Liver (tissue), 9 donors: Measurements from ENCODE around the gene TRPM1. TPM values are rescaled to one million over a fixed set of nuclear protein-coding genes. Genes with fewer than 3 reads are reported as not detected.

Experiments used
- DNase-seq: peaks from one replicate; pipeline ENCODE4 v3.0.0-alpha.2; 2017; ENCODE audit warnings: low spot score
- H3K27ac ChIP-seq, 2 donors: one replicate each; pipeline ENCODE4 v1.7.0; 2013; ENCODE audit warnings: inconsistent platforms in 2 of 2, low read length in 2 of 2, control low read depth in 1 of 2, low read depth in 1 of 2, mild to moderate bottlenecking in 1 of 2
- H3K27me3 ChIP-seq, 4 donors: one replicate each; pipeline versions ENCODE4 v1.6.1 to v1.7.0; 2013; ENCODE audit warnings: low read length in 3 of 4, inconsistent platforms in 1 of 4, mild to moderate bottlenecking in 1 of 4, moderate library complexity in 1 of 4; ENCODE audit not compliant: control insufficient read depth in 4 of 4, insufficient read depth in 4 of 4
- H3K36me3 ChIP-seq, 4 donors: one replicate each; pipeline versions ENCODE4 v1.6.1 to v1.7.0; 2013; ENCODE audit warnings: low read length in 3 of 4, mild to moderate bottlenecking in 3 of 4, low read depth in 1 of 4, moderate library complexity in 1 of 4; ENCODE audit not compliant: control insufficient read depth in 4 of 4, insufficient read depth in 3 of 4
- H3K4me1 ChIP-seq, 4 donors: one replicate each; pipeline versions ENCODE4 v1.6.1 to v1.7.0; 2013; ENCODE audit warnings: low read length in 3 of 4, mild to moderate bottlenecking in 3 of 4, moderate library complexity in 1 of 4; ENCODE audit not compliant: control insufficient read depth in 4 of 4, insufficient read depth in 4 of 4
- H3K4me3 ChIP-seq, 3 donors: one replicate each; pipeline versions ENCODE4 v1.6.1 to v1.7.0; 2013; ENCODE audit warnings: low read length in 3 of 3, control low read depth in 1 of 3, low read depth in 1 of 3, mild to moderate bottlenecking in 1 of 3
- H3K9ac ChIP-seq, 2 donors: one replicate each; pipeline ENCODE4 v1.7.0; 2013; ENCODE audit warnings: low read length in 2 of 2, mild to moderate bottlenecking in 2 of 2, moderate library complexity in 2 of 2, control low read depth in 1 of 2, low read depth in 1 of 2
- H3K9me3 ChIP-seq, 4 donors: one replicate each; pipeline versions ENCODE4 v1.6.1 to v1.7.0; 2013; ENCODE audit warnings: low read length in 3 of 4; ENCODE audit not compliant: control insufficient read depth in 4 of 4
- EGR1 ChIP-seq, 2 donors: IDR thresholded peaks; 2 replicates each; pipeline ENCODE4 v1.6.1; 2016 to 2018; ENCODE audit warnings: antibody characterized with exemption in 2 of 2, low read depth in 2 of 2
- FOXA1 ChIP-seq: IDR thresholded peaks from 2 replicates; pipeline ENCODE4 v1.6.1; 2016; ENCODE audit warnings: antibody characterized with exemption
- FOXA2 ChIP-seq: IDR thresholded peaks from 2 replicates; pipeline ENCODE4 v1.6.1; 2016; ENCODE audit warnings: antibody characterized with exemption
- GABPA ChIP-seq, 2 donors: IDR thresholded peaks in 1 of 2; conservative IDR thresholded peaks in 1 of 2; 2 replicates each; pipeline ENCODE4 v1.6.1; 2016; ENCODE audit warnings: antibody characterized with exemption in 2 of 2, mild to moderate bottlenecking in 1 of 2, moderate library complexity in 1 of 2
- HNF4A ChIP-seq, 2 donors: conservative IDR thresholded peaks; 2 replicates each; pipeline ENCODE4 v1.6.1; 2016; ENCODE audit warnings: antibody characterized with exemption in 2 of 2, mild to moderate bottlenecking in 2 of 2
- HNF4G ChIP-seq: IDR thresholded peaks from 2 replicates; pipeline ENCODE4 v1.6.1; 2016; ENCODE audit warnings: antibody characterized with exemption
- JUND ChIP-seq, 2 donors: IDR thresholded peaks; 2 replicates each; pipeline ENCODE4 v1.6.1; 2016; ENCODE audit warnings: antibody characterized with exemption in 2 of 2
- NR2F2 ChIP-seq: IDR thresholded peaks from 2 replicates; pipeline ENCODE4 v1.6.1; 2016; ENCODE audit warnings: antibody characterized with exemption
- RAD21 ChIP-seq, 2 donors: IDR thresholded peaks; 2 replicates each; pipeline ENCODE4 v1.6.1; 2016; ENCODE audit warnings: antibody characterized with exemption in 2 of 2, mild to moderate bottlenecking in 2 of 2
- RXRA ChIP-seq, 2 donors: IDR thresholded peaks; 2 replicates each; pipeline ENCODE4 v1.6.1; 2017 to 2018; ENCODE audit warnings: antibody characterized with exemption in 2 of 2, mild to moderate bottlenecking in 1 of 2
- SP1 ChIP-seq: IDR thresholded peaks from 2 replicates; pipeline ENCODE4 v1.6.1; 2018; ENCODE audit warnings: antibody characterized with exemption, mild to moderate bottlenecking
- TAF1 ChIP-seq: conservative IDR thresholded peaks from 2 replicates; pipeline ENCODE4 v1.6.1; 2016; ENCODE audit warnings: antibody characterized with exemption, mild to moderate bottlenecking
- WGBS: extraction: QIAGEN DNeasy Blood & Tissue Kit; methylation state at CpG from one replicate; pipeline ENCODE4 v1.1.7; 2013; 5-methylcytosine and 5-hydroxymethylcytosine counted together
- polyA plus RNA-seq, 2 donors: library from polyadenylated mRNA; stranded (reverse) in 1 of 2; unstranded in 1 of 2; fragments of 200-250 nt in 1 of 2; fragments of >200 nt in 1 of 2; fragmentation: Nextera tagmentation in 1 of 2; extraction: Ambion mirVana in 1 of 2; gene quantifications; one replicate each; pipeline versions ENCODE4 v1.2.1 to v1.2.3, GENCODE V29; 2013 to 2015
- total RNA-seq, 2 donors: library from RNA; depleted of rRNA; stranded (reverse); fragments of >200 nt; gene quantifications; one replicate each; pipeline ENCODE4 v1.2.3, GENCODE V29; 2014
- TF ChIP-seq, protein P1 (sequence below): IDR thresholded peaks from 2 replicates; pipeline ENCODE4 v1.6.1; 2016; ENCODE audit warnings: antibody characterized with exemption
- TF ChIP-seq, protein P2 (sequence below): IDR thresholded peaks from 2 replicates; pipeline ENCODE4 v1.6.1; 2016; ENCODE audit warnings: antibody characterized with exemption
- TF ChIP-seq, protein P3 (sequence below): IDR thresholded peaks from 2 replicates; pipeline ENCODE4 v1.6.1; 2016; ENCODE audit warnings: antibody characterized with exemption
- TF ChIP-seq, protein P4 (sequence below): fragments of 150-350 bp; IDR thresholded peaks from 2 replicates; pipeline ENCODE4 v1.5.1; 2017; ENCODE audit warnings: improper control_type of control experiment, low read depth, low read length; ENCODE audit not compliant: missing input control
- TF ChIP-seq, protein P5 (sequence below): IDR thresholded peaks from 2 replicates; pipeline ENCODE4 v1.6.1; 2016; ENCODE audit warnings: antibody characterized with exemption, mild to moderate bottlenecking
- donor health status: healthy.
- donor health status: healthy.
- donor health status: healthy.
- donor health status: healthy.
- donor health status: healthy.

Gene TRPM1
- total and polyA plus RNA-seq, 4 donors, result not detected

DNA sequence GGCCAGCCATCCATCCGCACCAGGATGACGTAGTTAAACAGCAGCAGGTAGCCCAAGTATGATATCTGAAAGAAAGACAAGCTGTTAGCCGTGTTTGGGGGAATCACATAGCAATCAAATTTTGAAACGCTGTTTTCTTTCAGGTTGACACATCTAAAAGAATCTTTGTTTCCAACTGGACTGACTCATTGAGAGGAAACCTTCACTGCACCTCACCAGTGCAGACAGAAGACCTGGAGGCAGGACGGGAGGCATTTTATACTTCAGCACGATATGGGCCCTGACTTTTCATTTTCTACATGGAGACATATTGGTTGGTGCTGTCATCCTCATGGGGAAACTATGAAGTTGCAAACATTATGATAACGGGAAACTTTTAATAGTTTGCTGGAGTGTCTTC, 65.9 kb downstream of the TRPM1 start:
- TF ChIP-seq, protein P1, sequence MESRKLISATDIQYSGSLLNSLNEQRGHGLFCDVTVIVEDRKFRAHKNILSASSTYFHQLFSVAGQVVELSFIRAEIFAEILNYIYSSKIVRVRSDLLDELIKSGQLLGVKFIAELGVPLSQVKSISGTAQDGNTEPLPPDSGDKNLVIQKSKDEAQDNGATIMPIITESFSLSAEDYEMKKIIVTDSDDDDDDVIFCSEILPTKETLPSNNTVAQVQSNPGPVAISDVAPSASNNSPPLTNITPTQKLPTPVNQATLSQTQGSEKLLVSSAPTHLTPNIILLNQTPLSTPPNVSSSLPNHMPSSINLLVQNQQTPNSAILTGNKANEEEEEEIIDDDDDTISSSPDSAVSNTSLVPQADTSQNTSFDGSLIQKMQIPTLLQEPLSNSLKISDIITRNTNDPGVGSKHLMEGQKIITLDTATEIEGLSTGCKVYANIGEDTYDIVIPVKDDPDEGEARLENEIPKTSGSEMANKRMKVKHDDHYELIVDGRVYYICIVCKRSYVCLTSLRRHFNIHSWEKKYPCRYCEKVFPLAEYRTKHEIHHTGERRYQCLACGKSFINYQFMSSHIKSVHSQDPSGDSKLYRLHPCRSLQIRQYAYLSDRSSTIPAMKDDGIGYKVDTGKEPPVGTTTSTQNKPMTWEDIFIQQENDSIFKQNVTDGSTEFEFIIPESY, result no peak
- TF ChIP-seq HNF4A (conservative IDR thresholded peaks at IDR 0.05) (no peak), RAD21 (IDR thresholded peaks at IDR 0.05) (no peak), FOXA2 (no peak), TAF1 (no peak), SP1 (no peak), EGR1 (IDR thresholded peaks at IDR 0.05; ENCODE audit: low read depth in 2 of 2) (no peak), NR2F2 (no peak), HNF4G (no peak), GABPA (IDR thresholded peaks at IDR 0.05 in 1 of 2, conservative IDR thresholded peaks at IDR 0.05 in 1 of 2) (no peak), FOXA1 (no peak), RXRA (IDR thresholded peaks at IDR 0.05) (no peak), JUND (IDR thresholded peaks at IDR 0.05) (no peak)
- TF ChIP-seq, protein P2, sequence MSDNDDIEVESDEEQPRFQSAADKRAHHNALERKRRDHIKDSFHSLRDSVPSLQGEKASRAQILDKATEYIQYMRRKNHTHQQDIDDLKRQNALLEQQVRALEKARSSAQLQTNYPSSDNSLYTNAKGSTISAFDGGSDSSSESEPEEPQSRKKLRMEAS, result no peak
- TF ChIP-seq, protein P3, sequence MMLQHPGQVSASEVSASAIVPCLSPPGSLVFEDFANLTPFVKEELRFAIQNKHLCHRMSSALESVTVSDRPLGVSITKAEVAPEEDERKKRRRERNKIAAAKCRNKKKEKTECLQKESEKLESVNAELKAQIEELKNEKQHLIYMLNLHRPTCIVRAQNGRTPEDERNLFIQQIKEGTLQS, result no peak
- TF ChIP-seq, protein P4, sequence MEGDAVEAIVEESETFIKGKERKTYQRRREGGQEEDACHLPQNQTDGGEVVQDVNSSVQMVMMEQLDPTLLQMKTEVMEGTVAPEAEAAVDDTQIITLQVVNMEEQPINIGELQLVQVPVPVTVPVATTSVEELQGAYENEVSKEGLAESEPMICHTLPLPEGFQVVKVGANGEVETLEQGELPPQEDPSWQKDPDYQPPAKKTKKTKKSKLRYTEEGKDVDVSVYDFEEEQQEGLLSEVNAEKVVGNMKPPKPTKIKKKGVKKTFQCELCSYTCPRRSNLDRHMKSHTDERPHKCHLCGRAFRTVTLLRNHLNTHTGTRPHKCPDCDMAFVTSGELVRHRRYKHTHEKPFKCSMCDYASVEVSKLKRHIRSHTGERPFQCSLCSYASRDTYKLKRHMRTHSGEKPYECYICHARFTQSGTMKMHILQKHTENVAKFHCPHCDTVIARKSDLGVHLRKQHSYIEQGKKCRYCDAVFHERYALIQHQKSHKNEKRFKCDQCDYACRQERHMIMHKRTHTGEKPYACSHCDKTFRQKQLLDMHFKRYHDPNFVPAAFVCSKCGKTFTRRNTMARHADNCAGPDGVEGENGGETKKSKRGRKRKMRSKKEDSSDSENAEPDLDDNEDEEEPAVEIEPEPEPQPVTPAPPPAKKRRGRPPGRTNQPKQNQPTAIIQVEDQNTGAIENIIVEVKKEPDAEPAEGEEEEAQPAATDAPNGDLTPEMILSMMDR, result no peak
- TF ChIP-seq, protein P5, sequence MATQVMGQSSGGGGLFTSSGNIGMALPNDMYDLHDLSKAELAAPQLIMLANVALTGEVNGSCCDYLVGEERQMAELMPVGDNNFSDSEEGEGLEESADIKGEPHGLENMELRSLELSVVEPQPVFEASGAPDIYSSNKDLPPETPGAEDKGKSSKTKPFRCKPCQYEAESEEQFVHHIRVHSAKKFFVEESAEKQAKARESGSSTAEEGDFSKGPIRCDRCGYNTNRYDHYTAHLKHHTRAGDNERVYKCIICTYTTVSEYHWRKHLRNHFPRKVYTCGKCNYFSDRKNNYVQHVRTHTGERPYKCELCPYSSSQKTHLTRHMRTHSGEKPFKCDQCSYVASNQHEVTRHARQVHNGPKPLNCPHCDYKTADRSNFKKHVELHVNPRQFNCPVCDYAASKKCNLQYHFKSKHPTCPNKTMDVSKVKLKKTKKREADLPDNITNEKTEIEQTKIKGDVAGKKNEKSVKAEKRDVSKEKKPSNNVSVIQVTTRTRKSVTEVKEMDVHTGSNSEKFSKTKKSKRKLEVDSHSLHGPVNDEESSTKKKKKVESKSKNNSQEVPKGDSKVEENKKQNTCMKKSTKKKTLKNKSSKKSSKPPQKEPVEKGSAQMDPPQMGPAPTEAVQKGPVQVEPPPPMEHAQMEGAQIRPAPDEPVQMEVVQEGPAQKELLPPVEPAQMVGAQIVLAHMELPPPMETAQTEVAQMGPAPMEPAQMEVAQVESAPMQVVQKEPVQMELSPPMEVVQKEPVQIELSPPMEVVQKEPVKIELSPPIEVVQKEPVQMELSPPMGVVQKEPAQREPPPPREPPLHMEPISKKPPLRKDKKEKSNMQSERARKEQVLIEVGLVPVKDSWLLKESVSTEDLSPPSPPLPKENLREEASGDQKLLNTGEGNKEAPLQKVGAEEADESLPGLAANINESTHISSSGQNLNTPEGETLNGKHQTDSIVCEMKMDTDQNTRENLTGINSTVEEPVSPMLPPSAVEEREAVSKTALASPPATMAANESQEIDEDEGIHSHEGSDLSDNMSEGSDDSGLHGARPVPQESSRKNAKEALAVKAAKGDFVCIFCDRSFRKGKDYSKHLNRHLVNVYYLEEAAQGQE, result no peak
- Histone ChIP-seq H3K27me3 (no peaks in the 10 kb centered on the region), H3K27ac (no peak overlapping the region), H3K9ac (no peak overlapping the region), H3K4me3 (no peak overlapping the region), H3K9me3 (no peaks in the 10 kb centered on the region), H3K36me3 (no peaks in the 10 kb centered on the region), H3K4me1 (no peaks in the 10 kb centered on the region)
- 91% methylated on average over 7 of the region's 7 CpGs for WGBS
- DNase-seq, result no peak

DNA sequence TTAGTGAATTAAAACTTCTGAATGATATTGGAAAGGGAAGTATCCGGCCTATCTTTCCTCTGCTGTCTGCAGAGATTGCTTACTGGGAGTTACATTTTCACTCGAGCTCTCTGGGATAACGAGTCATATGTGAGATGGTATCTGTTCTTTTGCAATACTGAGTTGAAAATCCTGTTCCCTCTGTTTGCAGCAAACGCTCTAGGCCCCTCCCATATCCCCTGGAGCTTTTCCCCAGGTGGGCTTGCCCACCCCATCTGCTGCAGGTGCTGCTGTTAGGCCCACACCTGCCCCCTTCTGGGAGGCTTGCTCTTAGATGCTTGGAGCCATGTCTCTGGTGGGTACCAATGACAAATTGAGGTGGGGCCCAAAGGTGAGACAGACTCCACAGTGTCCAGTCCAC, 67.4 kb downstream of the TRPM1 start:
- DNase-seq, result no peak
- 59% methylated on average over 4 of the region's 4 CpGs for WGBS
- TF ChIP-seq RXRA (IDR thresholded peaks at IDR 0.05), result no peak
- no peak for TF ChIP-seq JUND (IDR thresholded peaks at IDR 0.05)
- TF ChIP-seq, protein P4, result no peak
- no peak for TF ChIP-seq FOXA1
- TF ChIP-seq, protein P5, result no peak
- TF ChIP-seq EGR1 (IDR thresholded peaks at IDR 0.05; ENCODE audit: low read depth in 2 of 2), result no peak
- no peak for TF ChIP-seq RAD21 (IDR thresholded peaks at IDR 0.05)
- TF ChIP-seq HNF4G, result no peak
- TF ChIP-seq HNF4A (conservative IDR thresholded peaks at IDR 0.05), result no peak
- TF ChIP-seq, protein P2, result no peak
- TF ChIP-seq, protein P3, result no peak

More for the DNA sequence above, 67.4 kb downstream of the TRPM1 start:
- Histone ChIP-seq H3K27me3 (no peaks in the 10 kb centered on the region), H3K9ac (no peak overlapping the region), H3K4me3 (no peak overlapping the region), H3K36me3 (no peaks in the 10 kb centered on the region), H3K27ac (no peak overlapping the region), H3K9me3 (no peaks in the 10 kb centered on the region), H3K4me1 (no peaks in the 10 kb centered on the region)
